ENCODE data around the gene CALN1.

- TF ChIP-seq CTCF (IDR thresholded peaks at IDR 0.05), result no peak
- no peak for TF ChIP-seq POLR2A (IDR thresholded peaks at IDR 0.05)
These were observed 628.4 kb downstream of the CALN1 start for GRCh38 chr7:71783779-71784178.

Measured in gastroesophageal sphincter (tissue), 3 donors.